Measurements from ENCODE around the gene SLC25A27. TPM values are rescaled to one million over a fixed set of nuclear protein-coding genes. Genes with fewer than 3 reads are reported as not detected.

SLC25A27 gene
- total RNA-seq, 1 experiment from 2014 or later = 0.45 TPM

GRCh38 chr6:46720401-46720800 is 67.6 kb downstream of the SLC25A27 start:
- TF ChIP-seq CTCF (conservative IDR thresholded peaks at IDR 0.05; ENCODE audit: low read depth, low read length) (no peak), EZH2 (IDR thresholded peaks at IDR 0.05; ENCODE audit: borderline replicate concordance, low read depth, low read length, poor library complexity, severe bottlenecking) (no peak)
- Histone ChIP-seq H3K27ac (ENCODE audit: low read depth, low read length, poor library complexity, severe bottlenecking) (no peak overlapping the region), H3K4me1 (ENCODE audit: insufficient read depth, low read length, poor library complexity, severe bottlenecking) (no peaks in the 10 kb centered on the region), H3K9me3 (ENCODE audit: low read depth, low read length, poor library complexity, severe bottlenecking) (no peaks in the 10 kb centered on the region), H3K4me3 (ENCODE audit: low read depth, low read length, poor library complexity, severe bottlenecking) (no peak overlapping the region), H3K36me3 (ENCODE audit: insufficient read depth, low read length, poor library complexity, severe bottlenecking) (no peaks in the 10 kb centered on the region), H3K27me3 (replicated peaks; ENCODE audit: insufficient read depth, low read depth, low read length, poor library complexity) (peaks cover 43% of the 10 kb centered on the region)
- POLR2A ChIA-PET (ENCODE audit: low non-redundant PET) = no interaction called here
- DNase-seq (ENCODE audit: low spot score) = no peak
- CTCF ChIA-PET = no interaction called here
- intact Hi-C loops (cut with micrococcal nuclease; ENCODE audit: unreplicated experiment) = no loop called here
- no TSS peak for BruUV-seq (replicated peaks)

Other genes with a start within 250 kb of the SLC25A27 start
- 0.13 TPM in 1 of 2 replicates, not detected in the other for gene RCAN2, start 161.5 kb upstream of the SLC25A27 start, total RNA-seq (2021)
- 0.17 TPM in 1 of 2 replicates, not detected in the other for gene CYP39A1, start 157 bp upstream of the SLC25A27 start, total RNA-seq (2021)
- not detected in 2 replicates for gene TDRD6, start 34.9 kb downstream of the SLC25A27 start, total RNA-seq (2021)
- not detected in 2 replicates for gene PLA2G7, start 82.4 kb downstream of the SLC25A27 start, total RNA-seq (2021)
- gene ANKRD66, start 94.0 kb downstream of the SLC25A27 start, total RNA-seq (2021) = not detected in 2 replicates
- gene MEP1A, start 140.4 kb downstream of the SLC25A27 start, total RNA-seq (2021) = not detected in 2 replicates

Measured in A673 (cell line).